Superior temporal gyrus (tissue), 1 donor: ENCODE measurements around the gene PIK3CB.
"Not testable (repeated sequence)": the region's sequence is repeated elsewhere in the genome, so short reads cannot be mapped to it uniquely, and the experiment has no call there.

Source experiments
- DNase-seq: peaks from one replicate; pipeline ENCODE4 v3.0.0-alpha.2; 2016; ENCODE audit errors: extremely low spot score

Gene PIK3CB

GRCh38 chr3:138681463-138682220 is 153.1 kb downstream of the PIK3CB start:
- no peak for DNase-seq

- not testable (repeated sequence) for DNase-seq
Observed at GRCh38 chr3:138680974-138681373, 153.8 kb downstream of the PIK3CB start.

GRCh38 chr3:138678874-138679392 is 155.8 kb downstream of the PIK3CB start:
- no peak for DNase-seq

DNA sequence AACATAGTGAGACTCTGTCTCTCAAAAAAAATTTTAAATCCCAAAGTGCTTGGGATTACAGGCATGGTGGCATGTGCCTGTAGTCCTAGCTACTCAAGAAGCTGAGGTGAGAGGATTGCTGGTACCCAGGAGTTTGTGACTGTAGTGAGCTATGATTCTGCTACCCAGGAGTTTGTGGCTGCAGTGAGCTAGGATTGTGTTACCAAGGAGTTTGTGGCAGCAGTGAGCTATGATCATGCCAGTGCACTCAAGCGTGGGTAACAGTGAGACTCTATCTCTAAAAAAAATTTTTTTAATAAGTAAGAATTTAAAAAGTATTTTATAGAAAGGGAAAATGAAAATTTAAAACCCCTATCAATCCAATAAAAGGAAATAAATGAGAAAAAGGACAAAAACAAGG is 156.6 kb downstream of the PIK3CB start:
- DNase-seq = no peak

- no peak for DNase-seq
Observed at GRCh38 chr3:138675393-138675792, 159.3 kb downstream of the PIK3CB start.

DNA sequence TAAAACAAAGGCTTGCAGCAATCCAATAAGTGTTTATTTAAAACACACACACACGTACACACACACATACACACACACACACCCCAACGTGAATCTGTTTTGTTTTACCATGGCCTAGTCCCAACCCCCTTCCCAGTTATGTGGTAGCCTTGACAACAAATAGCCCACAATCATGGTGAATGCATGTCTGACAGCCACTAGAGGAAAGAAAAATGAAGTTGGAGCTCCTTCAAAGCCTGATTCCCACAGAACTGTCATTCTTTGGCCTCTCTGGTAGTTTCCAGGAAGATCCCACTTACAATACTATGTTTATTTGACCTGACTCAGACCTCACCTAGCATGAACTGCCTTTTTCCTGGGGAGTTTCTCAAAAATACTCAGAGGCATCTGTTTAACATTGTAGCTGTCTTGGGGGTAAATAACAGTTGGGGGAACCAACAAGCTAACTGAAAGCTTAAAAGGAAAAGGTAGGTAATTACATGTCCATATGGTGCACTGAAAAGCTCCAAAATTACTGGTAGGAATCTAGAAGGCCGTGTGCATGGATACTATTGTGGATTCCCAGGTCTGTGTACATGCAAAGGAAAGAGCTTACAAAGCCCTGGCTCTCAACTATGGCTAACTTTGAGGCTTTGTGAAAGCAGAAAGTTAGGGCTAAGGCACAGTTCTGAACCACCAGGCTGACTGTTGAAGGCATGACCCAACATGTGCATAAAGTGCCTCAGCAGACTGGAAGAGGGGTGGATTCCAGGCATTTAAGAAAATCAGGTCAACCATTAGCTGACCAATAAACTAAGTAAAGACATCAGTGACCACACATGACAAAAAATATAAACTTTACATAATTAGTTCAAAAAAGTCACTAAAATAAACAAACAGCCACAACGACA is 160.8 kb downstream of the PIK3CB start:
- DNase-seq = no peak

DNA sequence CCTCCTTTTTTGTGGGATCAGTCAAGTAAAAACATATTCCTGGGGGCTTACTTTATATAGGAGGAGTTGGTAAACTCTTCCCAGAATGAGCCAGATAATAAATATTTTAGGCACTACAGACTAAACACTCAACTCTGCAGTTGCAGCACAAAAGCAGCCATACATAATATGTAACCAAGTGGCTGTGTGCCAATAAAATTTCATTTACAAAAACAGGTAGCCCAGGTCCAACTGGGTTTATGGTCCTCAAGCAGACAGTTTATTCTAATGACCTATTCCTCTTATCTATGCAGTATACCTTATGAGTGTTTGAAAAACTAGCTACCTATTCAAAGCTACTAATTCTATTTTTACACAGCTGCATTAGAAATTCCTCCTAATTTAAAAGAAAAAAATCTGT is 164.3 kb downstream of the PIK3CB start:
- no peak for DNase-seq

DNA sequence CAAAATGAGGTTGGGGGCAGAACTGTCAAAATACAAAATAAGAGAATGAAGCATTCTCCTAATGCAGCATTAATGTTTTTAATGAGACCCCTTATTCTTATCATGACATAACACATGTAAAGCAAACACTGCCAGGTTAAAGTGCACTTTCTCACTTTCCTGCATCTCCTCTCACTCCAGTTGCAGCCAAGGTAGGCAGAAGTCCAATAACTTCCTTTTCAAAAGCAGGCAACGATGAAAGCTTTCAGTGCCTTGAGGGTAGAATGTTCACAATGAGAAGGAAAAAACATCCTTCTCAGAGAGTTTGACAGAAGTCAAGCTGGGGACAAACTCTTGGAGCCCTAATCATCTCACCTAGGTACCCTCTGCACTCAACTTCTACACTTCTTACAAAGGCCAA is 166.6 kb downstream of the PIK3CB start:
- DNase-seq = no peak

DNA sequence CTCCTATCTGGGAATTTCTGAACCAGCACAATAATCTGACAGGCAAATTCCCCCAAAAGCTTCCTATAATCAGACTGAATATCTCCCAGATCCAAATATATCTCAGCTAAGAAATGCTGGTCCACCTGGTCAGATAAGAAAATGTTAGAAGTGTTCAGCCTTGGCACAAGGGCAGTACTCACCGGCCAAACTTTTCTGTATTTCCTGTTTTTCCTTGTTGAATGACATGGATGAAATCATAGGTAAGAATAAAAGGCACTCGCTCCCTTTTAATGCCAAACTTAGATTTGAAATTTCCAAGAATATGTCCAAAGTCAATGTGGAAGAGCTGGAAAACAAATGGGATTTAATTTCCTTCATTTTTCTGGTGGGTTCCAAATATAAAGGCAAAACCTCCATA is 177.2 kb downstream of the PIK3CB start:
- DNase-seq = no peak

DNA sequence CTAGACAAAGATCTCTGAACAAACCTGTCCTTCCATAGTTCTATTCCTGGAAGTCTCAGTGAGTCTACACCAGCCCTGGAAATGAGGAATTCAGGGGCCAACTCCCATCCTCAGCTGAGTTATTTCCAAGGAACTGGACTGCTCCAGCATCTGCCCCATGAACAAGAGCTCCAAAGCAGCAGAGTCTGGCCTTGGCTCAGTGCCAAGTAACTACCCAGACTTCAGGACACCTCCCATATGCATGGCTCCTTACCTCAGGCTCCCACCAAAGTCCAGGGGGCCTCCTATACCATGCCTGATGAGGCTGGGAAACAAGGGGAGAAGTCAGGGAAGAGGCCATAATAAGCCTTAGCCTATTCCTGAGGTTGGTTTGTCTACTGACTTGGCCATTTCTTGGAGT is 181.2 kb downstream of the PIK3CB start:
- DNase-seq = no peak

DNA sequence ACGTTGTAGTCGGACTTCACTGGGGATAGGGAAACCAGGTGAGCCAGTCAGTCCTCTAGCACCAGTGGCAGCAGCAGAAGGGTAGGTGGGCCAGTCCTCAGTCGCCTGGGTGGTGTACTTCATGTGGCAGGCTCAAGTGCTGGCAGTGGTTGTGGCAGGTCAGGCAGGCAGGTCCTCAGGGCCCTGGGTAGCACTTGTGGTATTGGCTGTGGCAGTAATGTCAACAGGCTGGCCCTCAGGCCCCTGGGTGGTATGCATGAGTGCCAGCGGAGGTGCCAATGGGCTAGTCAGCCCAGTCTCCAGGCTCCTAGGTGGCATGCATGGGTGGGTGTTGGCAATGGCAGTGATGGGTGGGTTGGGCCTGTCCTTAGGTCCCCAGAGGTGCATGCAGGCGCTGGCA is 185.6 kb downstream of the PIK3CB start:
- DNase-seq = no peak

DNA sequence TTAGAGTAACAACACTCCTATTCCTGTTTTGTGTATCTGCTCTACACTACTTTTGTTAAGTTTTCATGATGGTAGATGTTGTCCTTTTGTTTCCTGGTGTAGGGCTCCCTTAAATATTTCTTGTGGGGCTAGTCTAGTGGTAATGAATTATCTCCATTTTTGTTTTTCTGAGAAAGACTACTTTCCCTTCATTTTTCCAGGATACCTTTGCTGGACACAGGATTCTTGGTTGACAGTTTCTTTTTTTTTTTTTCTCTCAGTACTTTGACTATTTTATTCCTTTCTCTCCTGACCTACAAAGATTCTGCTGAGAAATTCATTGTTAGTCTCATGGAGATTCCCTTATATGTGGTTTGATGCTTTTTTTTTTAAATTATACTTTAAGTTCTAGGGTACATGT is 188.2 kb downstream of the PIK3CB start:
- no peak for DNase-seq

DNA sequence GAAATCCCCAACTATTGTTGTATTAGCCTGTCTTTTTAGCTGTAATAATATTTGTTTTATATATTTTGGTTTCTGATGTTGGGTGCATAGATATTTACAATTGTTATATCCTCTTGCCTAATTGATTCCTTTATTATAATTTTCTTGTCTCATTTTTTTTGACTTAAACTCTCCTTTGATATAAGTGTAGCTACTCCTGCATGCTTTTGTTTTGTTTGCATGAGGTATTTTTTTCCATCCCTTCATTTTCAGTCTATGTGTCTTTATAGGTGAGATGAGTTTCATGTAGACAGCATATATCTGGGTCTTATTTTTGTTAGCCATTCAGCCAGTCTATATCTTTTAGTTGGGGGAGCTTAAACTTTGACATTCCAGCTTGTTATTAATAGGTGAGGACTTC is 188.7 kb downstream of the PIK3CB start:
- no peak for DNase-seq

DNA sequence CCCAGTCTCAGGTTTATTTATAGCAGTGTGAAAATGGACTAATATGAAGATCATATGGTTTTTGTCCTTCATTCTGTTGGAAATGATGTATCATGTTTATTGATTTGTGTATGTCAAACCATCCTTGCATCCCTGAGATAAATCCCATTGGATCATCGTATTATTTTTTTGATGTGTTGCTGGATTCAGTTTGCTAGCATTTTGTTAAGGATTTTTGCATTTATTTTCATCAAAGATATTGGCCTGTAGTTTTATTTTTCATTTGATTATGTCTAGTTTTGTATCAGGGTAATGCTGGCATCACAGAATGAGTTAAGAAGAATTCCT is 191.8 kb downstream of the PIK3CB start:
- DNase-seq = no peak

GRCh38 chr3:138642226-138642926 is 192.4 kb downstream of the PIK3CB start:
- no peak for DNase-seq

DNA sequence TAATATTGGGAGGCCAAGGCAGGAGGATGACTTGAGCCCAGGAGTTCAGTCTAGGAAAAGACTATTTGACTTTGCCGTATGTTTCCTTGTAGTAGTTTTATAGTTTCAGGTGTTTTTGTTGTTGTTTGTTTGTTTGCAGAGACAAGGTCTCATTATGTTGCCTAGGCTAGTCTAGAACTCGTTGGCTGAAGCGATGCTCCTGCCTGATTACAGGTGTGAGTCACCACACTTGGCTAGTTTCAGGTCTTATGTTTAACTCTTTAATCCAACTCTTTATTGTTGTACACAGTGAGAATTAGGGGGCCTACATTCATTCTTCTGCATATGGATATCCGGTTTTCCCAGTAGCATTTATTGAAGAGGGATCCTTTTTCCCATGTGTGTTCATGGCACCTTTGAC is 194.2 kb downstream of the PIK3CB start:
- DNase-seq = no peak

DNA sequence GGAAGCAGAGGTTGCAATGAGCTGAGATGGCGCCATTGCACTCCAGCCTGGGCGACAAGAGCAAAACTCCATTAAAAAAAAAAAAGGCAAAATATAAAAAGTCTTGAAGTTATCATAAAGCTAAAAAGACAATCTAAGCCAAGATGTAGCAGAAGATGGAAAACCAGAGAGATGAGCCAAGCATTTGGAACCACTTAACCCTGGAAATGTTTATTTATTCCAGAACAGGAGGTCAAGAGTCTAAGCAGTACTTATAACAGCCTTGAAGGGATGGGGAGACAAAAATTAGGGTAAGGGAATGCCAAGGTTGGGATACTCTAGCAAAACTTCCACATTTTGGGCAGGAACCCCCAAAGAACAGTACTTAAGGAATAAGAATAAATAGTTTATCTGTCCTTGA is 196.1 kb downstream of the PIK3CB start:
- DNase-seq = no peak

DNA sequence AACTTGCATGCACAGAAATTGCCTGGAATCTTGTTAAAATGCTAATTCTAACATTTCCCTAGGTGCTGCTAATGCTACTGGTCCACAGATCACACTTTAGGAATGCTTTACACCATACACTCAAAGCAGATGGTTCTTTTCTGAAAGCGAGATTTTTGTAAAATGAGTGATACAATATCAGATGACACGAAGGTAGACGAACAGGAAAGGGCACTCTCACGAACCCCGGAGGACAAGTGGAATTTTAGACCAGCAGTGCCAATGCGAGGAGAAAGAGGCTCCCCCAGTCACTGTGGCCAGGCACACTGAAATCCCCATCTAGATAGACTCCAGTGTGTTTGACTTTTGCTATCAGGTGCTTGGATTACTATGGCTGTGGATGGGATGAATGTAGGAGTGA is 205.2 kb downstream of the PIK3CB start:
- DNase-seq = no peak

DNA sequence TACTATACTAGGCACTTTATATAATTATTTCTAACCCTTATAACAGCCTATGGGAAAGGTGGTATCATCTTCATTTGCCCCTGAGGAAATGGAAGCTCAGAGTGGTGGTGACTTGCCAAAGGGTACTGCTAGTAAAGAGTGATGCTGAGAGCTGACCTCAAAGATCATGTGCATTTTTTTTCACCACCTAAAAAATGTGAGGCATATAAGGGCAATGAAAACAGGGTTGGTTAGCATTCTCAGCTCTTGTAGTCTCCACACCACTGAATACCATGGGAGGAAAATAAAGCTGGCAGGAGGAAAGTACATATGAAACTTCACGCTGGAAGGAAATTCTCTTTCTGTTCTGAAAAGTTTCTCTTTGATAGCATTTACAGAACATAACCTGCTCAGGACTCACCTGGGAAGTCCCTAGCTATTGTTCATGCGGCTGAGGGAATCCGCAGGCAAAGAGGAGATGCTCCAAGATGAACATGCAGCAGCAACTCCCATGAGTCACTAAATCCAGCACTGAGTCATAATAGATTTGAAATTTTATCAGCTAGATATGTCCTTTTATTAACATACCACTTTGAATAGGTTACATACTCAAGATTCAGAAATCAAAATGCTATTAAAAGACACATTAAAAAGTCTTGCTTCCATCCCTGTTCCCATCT is 208.9 kb downstream of the PIK3CB start:
- no peak for DNase-seq

GRCh38 chr3:138624518-138624917 is 210.2 kb downstream of the PIK3CB start:
- DNase-seq = no peak

GRCh38 chr3:138620431-138620830 is 214.3 kb downstream of the PIK3CB start:
- no peak for DNase-seq

DNA sequence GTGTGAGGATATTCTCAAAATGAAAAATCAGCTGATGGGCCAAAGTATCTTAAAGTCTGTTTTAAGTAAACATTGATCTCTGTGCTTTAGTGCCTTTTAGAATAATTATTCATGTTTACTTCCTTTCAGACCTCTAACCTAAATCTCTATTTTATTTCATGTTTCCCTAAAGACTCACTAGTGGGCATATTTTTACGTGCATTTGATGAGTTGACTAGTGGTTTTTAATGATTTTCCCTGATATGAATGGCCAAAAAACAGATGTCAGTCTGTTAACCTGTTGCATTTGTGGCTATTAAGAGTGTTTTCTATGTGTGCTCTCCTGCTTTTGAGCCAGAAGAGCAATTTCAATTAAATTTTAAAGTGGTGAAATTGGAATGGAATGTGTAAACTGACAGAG is 219.3 kb downstream of the PIK3CB start:
- no peak for DNase-seq
